ENCODE data around the gene CD46.

Gene CD46

GRCh38 chr1:207808911-207809555 lies 57.2 kb downstream of the CD46 start:
- H3K27ac ChIP-seq (ENCODE audit: low read length), result no peak overlapping the region
- H3K79me2 ChIP-seq (ENCODE audit: insufficient read depth, low read length), result peaks cover 55% of the 10 kb centered on the region
- H3K27me3 ChIP-seq (ENCODE audit: insufficient read depth, low read length, poor library complexity), result no peaks in the 10 kb centered on the region
- no peak overlapping the region for H3K9ac ChIP-seq (ENCODE audit: low read depth, low read length)
- H3K36me3 ChIP-seq (ENCODE audit: insufficient read depth, low read length), result peaks cover 98% of the 10 kb centered on the region
- H3K4me3 ChIP-seq (ENCODE audit: low read depth in 1 of 2, low read length in 2 of 2), result no peak overlapping the region
- H3K9me3 ChIP-seq (ENCODE audit: insufficient read depth, low read length, severe bottlenecking), result no peaks in the 10 kb centered on the region
- DNase-seq (no peak), ATAC-seq (ENCODE audit: insufficient read depth, low read depth) (no peak)
- no peak overlapping the region for H3K4me2 ChIP-seq (ENCODE audit: insufficient read depth, low read length)
- H3K4me1 ChIP-seq (ENCODE audit: insufficient read depth, low read length), result no peaks in the 10 kb centered on the region
- no peak for TF ChIP-seq EZH2 (IDR thresholded peaks at IDR 0.05; ENCODE audit: borderline replicate concordance, low read depth, low read length, severe bottlenecking)
- no peak for TF ChIP-seq CTCF (IDR thresholded peaks at IDR 0.05; ENCODE audit: borderline replicate concordance, extremely low read depth, low read length, poor library complexity, severe bottlenecking)
- H4K20me1 ChIP-seq (ENCODE audit: insufficient read depth, low read length), result peaks cover 82% of the 10 kb centered on the region
- H2AFZ ChIP-seq (ENCODE audit: low read depth, low read length), result no peak overlapping the region

DNA sequence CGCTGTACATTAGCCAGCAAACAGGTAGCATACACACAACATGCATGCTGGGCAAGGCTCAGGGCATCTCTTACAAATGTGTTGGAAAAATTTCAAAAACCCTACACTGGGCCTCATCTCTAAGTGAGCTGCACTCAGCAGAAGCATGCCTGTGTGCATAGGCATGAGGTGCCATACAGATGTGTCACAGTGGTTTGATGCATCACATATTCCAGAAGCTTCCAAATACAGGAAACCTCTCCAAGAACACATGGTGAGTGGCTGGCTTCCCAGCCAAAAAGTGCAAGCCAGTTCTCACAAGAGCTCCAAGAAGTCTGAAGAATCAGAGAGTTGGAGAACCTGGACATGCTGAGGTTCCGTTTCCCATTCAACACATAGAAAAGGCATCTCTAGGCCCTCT lies 58.3 kb downstream of the CD46 start:
- Histone ChIP-seq H3K9ac (ENCODE audit: low read depth, low read length) (no peak overlapping the region), H2AFZ (ENCODE audit: low read depth, low read length) (no peak overlapping the region), H3K9me3 (ENCODE audit: insufficient read depth, low read length, severe bottlenecking) (no peaks in the 10 kb centered on the region), H3K4me1 (ENCODE audit: insufficient read depth, low read length) (no peaks in the 10 kb centered on the region), H3K27ac (ENCODE audit: low read length) (no peak overlapping the region), H3K79me2 (ENCODE audit: insufficient read depth, low read length) (peaks cover 66% of the 10 kb centered on the region), H3K4me2 (ENCODE audit: insufficient read depth, low read length) (no peak overlapping the region), H4K20me1 (ENCODE audit: insufficient read depth, low read length) (peaks cover 88% of the 10 kb centered on the region), H3K27me3 (ENCODE audit: insufficient read depth, low read length, poor library complexity) (no peaks in the 10 kb centered on the region), H3K4me3 (ENCODE audit: low read depth in 1 of 2, low read length in 2 of 2) (no peak overlapping the region), H3K36me3 (ENCODE audit: insufficient read depth, low read length) (peaks cover 99% of the 10 kb centered on the region)
- TF ChIP-seq CTCF (IDR thresholded peaks at IDR 0.05; ENCODE audit: borderline replicate concordance, extremely low read depth, low read length, poor library complexity, severe bottlenecking) (no peak), EZH2 (IDR thresholded peaks at IDR 0.05; ENCODE audit: borderline replicate concordance, low read depth, low read length, severe bottlenecking) (no peak)
- ATAC-seq (ENCODE audit: insufficient read depth, low read depth) (no peak), DNase-seq (no peak)

GRCh38 chr1:207810606-207811295 lies 58.9 kb downstream of the CD46 start:
- Histone ChIP-seq H3K4me3 (ENCODE audit: low read depth in 1 of 2, low read length in 2 of 2) (no peak overlapping the region), H3K9ac (ENCODE audit: low read depth, low read length) (no peak overlapping the region), H3K36me3 (ENCODE audit: insufficient read depth, low read length) (peaks cover 99% of the 10 kb centered on the region), H2AFZ (ENCODE audit: low read depth, low read length) (no peak overlapping the region), H3K4me2 (ENCODE audit: insufficient read depth, low read length) (no peak overlapping the region), H3K79me2 (ENCODE audit: insufficient read depth, low read length) (peaks cover 72% of the 10 kb centered on the region), H3K27me3 (ENCODE audit: insufficient read depth, low read length, poor library complexity) (no peaks in the 10 kb centered on the region), H3K27ac (ENCODE audit: low read length) (no peak overlapping the region), H3K9me3 (ENCODE audit: insufficient read depth, low read length, severe bottlenecking) (no peaks in the 10 kb centered on the region), H4K20me1 (ENCODE audit: insufficient read depth, low read length) (peaks cover 88% of the 10 kb centered on the region), H3K4me1 (ENCODE audit: insufficient read depth, low read length) (no peaks in the 10 kb centered on the region)
- ATAC-seq (ENCODE audit: insufficient read depth, low read depth), result no peak
- TF ChIP-seq CTCF (IDR thresholded peaks at IDR 0.05; ENCODE audit: borderline replicate concordance, extremely low read depth, low read length, poor library complexity, severe bottlenecking) (no peak), EZH2 (IDR thresholded peaks at IDR 0.05; ENCODE audit: borderline replicate concordance, low read depth, low read length, severe bottlenecking) (no peak)
- no peak for DNase-seq
